BLaER1 (cell line): Measurements from ENCODE around the gene TMSB15C.
"Not testable (repeated sequence)": the region's sequence is repeated elsewhere in the genome, so short reads cannot be mapped to it uniquely, and the experiment has no call there.

Source experiments
- H3K27ac ChIP-seq: shearing (Covaris generic); formaldehyde crosslinking; 2 replicates; pipeline ENCODE4 v1.8.1; 2022
- H3K27me3 ChIP-seq: shearing (Covaris generic); formaldehyde crosslinking; 2 replicates; pipeline ENCODE4 v1.8.1; 2022
- H3K36me3 ChIP-seq: shearing (Covaris generic); formaldehyde crosslinking; 2 replicates; pipeline ENCODE4 v1.8.1; 2022
- H3K4me1 ChIP-seq: shearing (Covaris generic); formaldehyde crosslinking; 2 replicates; pipeline ENCODE4 v1.8.1; 2022
- H3K4me2 ChIP-seq: shearing (Covaris generic); formaldehyde crosslinking; 2 replicates; pipeline ENCODE4 v1.8.1; 2022
- H3K4me3 ChIP-seq: shearing (Covaris generic); formaldehyde crosslinking; 2 replicates; pipeline ENCODE4 v1.8.1; 2022
- H3K9ac ChIP-seq: shearing (Covaris generic); formaldehyde crosslinking; 2 replicates; pipeline ENCODE4 v1.8.1; 2022
- H3K9me3 ChIP-seq: shearing (Covaris generic); formaldehyde crosslinking; 2 replicates; pipeline ENCODE4 v1.8.1; 2022
- H4K20me1 ChIP-seq: shearing (Covaris generic); formaldehyde crosslinking; 2 replicates; pipeline ENCODE4 v1.8.1; 2022
- Cebpa-rat ChIP-seq: shearing (Covaris generic); IDR thresholded peaks from 2 replicates; pipeline ENCODE4 v1.8.1; 2022

Gene TMSB15C

DNA sequence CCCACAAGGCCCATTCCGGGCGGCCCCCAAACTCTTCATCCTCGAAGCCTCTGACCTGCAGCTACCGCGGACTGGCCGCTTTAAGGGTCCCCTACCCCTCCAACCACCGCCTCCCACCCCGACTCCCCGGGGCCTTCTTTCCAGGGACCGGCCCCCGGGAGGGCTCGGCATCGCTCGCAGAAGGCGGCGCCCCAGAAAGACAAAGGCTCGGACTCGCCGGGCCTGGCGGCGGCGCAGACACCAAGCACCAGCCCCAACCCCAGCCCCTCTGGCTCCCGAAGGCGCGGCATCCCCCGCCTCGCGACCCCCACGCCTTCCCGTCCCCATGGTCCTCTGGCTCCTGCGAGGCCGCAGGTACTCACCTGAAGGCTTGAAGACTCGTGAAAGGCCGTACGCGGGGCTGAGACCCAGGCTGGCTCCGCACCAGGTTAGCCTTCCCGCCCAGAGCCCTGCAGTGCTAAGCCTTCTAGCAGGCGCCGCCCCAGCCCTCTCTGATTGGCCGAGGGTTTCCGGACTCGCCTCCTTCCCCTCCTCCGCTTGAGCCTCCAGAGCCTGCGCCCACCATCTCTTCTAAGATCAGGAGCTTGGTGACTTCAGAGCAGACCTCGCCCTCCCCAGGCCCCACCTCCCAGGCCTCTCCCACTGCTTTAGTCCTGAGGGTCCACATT, at the start of gene TMSB15C:
Gene TMSB15C, minus strand, starts transcription at position 459 of the 668 bp plus-strand sequence.
- H3K9ac ChIP-seq, H3K27ac ChIP-seq, H3K4me3 ChIP-seq, H3K4me2 ChIP-seq, H3K36me3 ChIP-seq, H4K20me1 ChIP-seq, H3K4me1 ChIP-seq, H3K9me3 ChIP-seq, H3K27me3 ChIP-seq: not testable (repeated sequence)

DNA sequence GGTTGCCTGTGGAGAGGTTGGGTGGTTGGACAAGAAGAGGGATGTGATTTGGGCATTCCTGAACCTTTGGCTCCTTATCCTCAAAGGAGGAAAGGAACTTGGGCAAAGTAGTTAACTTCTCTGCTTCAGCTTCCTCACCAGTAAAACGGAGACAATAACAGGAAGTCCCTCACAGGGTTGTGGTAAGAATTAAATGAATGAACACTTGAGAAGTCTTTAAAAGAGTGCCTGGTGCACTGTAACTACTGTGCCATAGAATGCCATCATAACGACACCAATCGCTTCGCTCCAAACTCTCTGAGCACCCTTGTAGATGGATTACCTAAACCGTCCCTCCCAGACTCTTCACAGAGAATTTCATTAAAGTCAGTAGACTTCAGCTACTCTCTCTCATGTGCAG, 46.8 kb upstream of the TMSB15C start:
- Histone ChIP-seq H3K9ac (no peak overlapping the region), H3K27me3 (no peaks in the 10 kb centered on the region), H4K20me1 (no peaks in the 10 kb centered on the region), H3K9me3 (no peaks in the 10 kb centered on the region), H3K27ac (peak overlapping the region; percentile 29; the same call in 1 of the 2 replicates), H3K36me3 (no peaks in the 10 kb centered on the region), H3K4me2 (peak overlapping the region; percentile 43), H3K4me1 (peaks cover 16% of the 10 kb centered on the region), H3K4me3 (no peak overlapping the region)
- no peak for TF ChIP-seq Cebpa-rat

- H3K9ac ChIP-seq = no peak overlapping the region
- H3K36me3 ChIP-seq = no peaks in the 10 kb centered on the region
- TF ChIP-seq Cebpa-rat = no peak
- H3K27me3 ChIP-seq = no peaks in the 10 kb centered on the region
- H3K9me3 ChIP-seq = no peaks in the 10 kb centered on the region
- peaks cover 7% of the 10 kb centered on the region; the same call in 1 of the 2 replicates for H4K20me1 ChIP-seq
- H3K4me3 ChIP-seq = no peak overlapping the region
- H3K4me1 ChIP-seq = peaks cover 20% of the 10 kb centered on the region
- H3K4me2 ChIP-seq = no peak overlapping the region
- no peak overlapping the region for H3K27ac ChIP-seq
Measured at GRCh38 chrX:104118765-104119164, 42.7 kb upstream of the TMSB15C start.

- no peak overlapping the region for H3K4me3 ChIP-seq
- no peaks in the 10 kb centered on the region for H3K27me3 ChIP-seq
- no peak for TF ChIP-seq Cebpa-rat
- H4K20me1 ChIP-seq = peaks cover 10% of the 10 kb centered on the region; the same call in 1 of the 2 replicates
- peaks cover 13% of the 10 kb centered on the region for H3K4me1 ChIP-seq
- H3K9me3 ChIP-seq = no peaks in the 10 kb centered on the region
- no peak overlapping the region for H3K27ac ChIP-seq
- no peaks in the 10 kb centered on the region for H3K36me3 ChIP-seq
- H3K9ac ChIP-seq = no peak overlapping the region
- H3K4me2 ChIP-seq = no peak overlapping the region
Measured at GRCh38 chrX:104117759-104118158, 41.7 kb upstream of the TMSB15C start.

GRCh38 chrX:104113222-104113965, 37.4 kb upstream of the TMSB15C start:
- Histone ChIP-seq H3K27ac (no peak overlapping the region), H3K36me3 (no peaks in the 10 kb centered on the region), H4K20me1 (peaks cover 10% of the 10 kb centered on the region; the same call in 1 of the 2 replicates), H3K27me3 (no peaks in the 10 kb centered on the region), H3K4me2 (peak overlapping the region; percentile 78), H3K4me3 (peak overlapping the region; percentile 71), H3K9ac (peak overlapping the region; percentile 77; the same call in 1 of the 2 replicates), H3K9me3 (no peaks in the 10 kb centered on the region), H3K4me1 (peaks cover 24% of the 10 kb centered on the region)
- no peak for TF ChIP-seq Cebpa-rat

- Histone ChIP-seq H3K9me3 (no peaks in the 10 kb centered on the region), H4K20me1 (peaks cover 10% of the 10 kb centered on the region; the same call in 1 of the 2 replicates), H3K27me3 (no peaks in the 10 kb centered on the region), H3K4me1 (peaks cover 24% of the 10 kb centered on the region), H3K27ac (peak within 1 kb of the TSS; percentile 81), H3K36me3 (no peaks in the 10 kb centered on the region), H3K9ac (peak within 1 kb of the TSS; percentile 77), H3K4me2 (peak within 1 kb of the TSS; percentile 78), H3K4me3 (peak within 1 kb of the TSS; percentile 71)
- TF ChIP-seq Cebpa-rat = no peak
Measured at GRCh38 chrX:104112326-104112951, 36.4 kb upstream of the TMSB15C start, which contains the start of gene ZCCHC18. ZCCHC18 (plus strand) TSS chrX:104112523; CDS start chrX:104114112, 1,589 bp downstream.

DNA sequence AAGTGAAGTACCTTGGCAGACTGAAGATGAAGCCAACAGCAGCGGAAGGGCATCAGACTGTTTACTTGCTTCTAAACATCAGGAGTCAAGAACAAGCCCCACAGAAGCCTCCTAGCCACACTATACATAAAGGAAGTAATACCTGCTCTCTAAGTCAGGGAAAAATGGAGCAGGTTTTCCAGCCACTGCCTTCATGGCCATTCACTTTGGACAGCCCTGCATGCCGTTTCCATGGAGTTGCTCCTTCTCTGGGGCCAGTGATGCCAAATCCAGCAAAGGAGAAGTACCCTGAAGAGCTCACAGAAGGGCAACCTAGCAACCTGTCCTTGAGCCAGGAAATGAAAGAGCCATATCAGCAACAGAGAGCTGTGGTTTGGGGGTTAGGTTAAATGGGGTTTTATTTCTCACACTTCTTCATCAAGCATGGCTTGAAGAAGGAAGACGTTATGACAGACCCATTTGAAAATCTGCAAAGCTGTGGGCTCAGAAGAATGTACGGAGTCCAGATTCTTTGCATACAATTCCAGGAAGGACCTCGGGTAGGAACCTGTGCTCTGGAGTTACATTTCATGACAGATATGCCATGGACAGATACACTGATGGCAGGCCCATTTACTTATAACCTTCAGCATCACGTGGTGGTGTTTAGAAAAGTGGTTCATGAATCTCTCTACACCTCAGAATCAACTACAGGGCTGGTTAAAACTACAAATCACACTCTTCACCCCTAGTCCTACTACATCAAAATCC, 34.6 kb upstream of the TMSB15C start:
- Histone ChIP-seq H3K4me2 (peak overlapping the region; percentile 78; the same call in 1 of the 2 replicates), H3K4me1 (peaks cover 39% of the 10 kb centered on the region)
- H3K36me3 ChIP-seq, H3K9me3 ChIP-seq, H3K27me3 ChIP-seq, H3K9ac ChIP-seq, H4K20me1 ChIP-seq, H3K4me3 ChIP-seq, H3K27ac ChIP-seq: not testable (repeated sequence)

DNA sequence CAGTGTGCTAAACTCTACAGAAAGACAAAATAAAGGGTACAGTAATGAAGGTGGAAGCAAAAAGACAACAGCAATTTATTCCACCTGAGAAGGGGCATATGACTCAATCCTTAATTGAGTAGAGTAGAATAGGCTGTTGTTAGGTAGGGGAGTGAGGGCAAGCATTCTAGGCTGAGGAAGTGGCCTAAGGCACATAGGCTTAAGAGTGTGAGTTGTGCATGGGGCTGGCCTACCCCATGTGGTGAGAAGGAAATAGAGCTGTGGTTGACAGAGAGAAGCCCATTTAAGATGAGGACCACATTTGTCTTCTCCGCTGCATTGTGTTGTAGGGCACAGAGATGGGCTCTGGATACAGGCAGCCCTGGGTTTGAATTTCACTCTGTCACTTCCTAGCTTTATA, 32.9 kb upstream of the TMSB15C start:
- H3K4me3 ChIP-seq = no peak overlapping the region
- H3K36me3 ChIP-seq = no peaks in the 10 kb centered on the region
- TF ChIP-seq Cebpa-rat = no peak
- H3K27me3 ChIP-seq = no peaks in the 10 kb centered on the region
- no peak overlapping the region for H3K9ac ChIP-seq
- H4K20me1 ChIP-seq = peaks cover 5% of the 10 kb centered on the region; the same call in 1 of the 2 replicates
- no peak overlapping the region for H3K4me2 ChIP-seq
- H3K9me3 ChIP-seq = no peaks in the 10 kb centered on the region
- H3K4me1 ChIP-seq = peaks cover 43% of the 10 kb centered on the region
- H3K27ac ChIP-seq = no peak overlapping the region
